Smooth muscle cell of the brain vasculature (primary cell): ENCODE results near the gene CRADD.
"Not testable (repeated sequence)": the region's sequence is repeated elsewhere in the genome, so short reads cannot be mapped to it uniquely, and the experiment has no call there.

ENCODE experiments used
- DNase-seq: peaks from one replicate; pipeline ENCODE4 v3.0.0-alpha.2; 2012; ENCODE audit warnings: low read depth, low spot score

Gene CRADD

GRCh38 chr12:93737457-93738198 lies 60.5 kb downstream of the CRADD start:
- DNase-seq, result no peak

GRCh38 chr12:93738199-93739058 lies 61.3 kb downstream of the CRADD start:
- no peak for DNase-seq

GRCh38 chr12:93740751-93741150 lies 63.6 kb downstream of the CRADD start:
- no peak for DNase-seq

- DNase-seq, result no peak
Measured at GRCh38 chr12:93741659-93742109, 64.5 kb downstream of the CRADD start.

GRCh38 chr12:93742110-93742934 lies 65.1 kb downstream of the CRADD start:
- peak; percentile 43 for DNase-seq

- DNase-seq, result no peak
Measured at GRCh38 chr12:93743229-93743998, 66.2 kb downstream of the CRADD start.

GRCh38 chr12:93743999-93744689 lies 67.0 kb downstream of the CRADD start:
- DNase-seq, result no peak

GRCh38 chr12:93745286-93745685 lies 68.1 kb downstream of the CRADD start:
- no peak for DNase-seq

- no peak for DNase-seq
Measured at GRCh38 chr12:93746572-93747168, 69.5 kb downstream of the CRADD start.

GRCh38 chr12:93748672-93749383 lies 71.7 kb downstream of the CRADD start:
- no peak for DNase-seq

GRCh38 chr12:93749515-93749914 lies 72.3 kb downstream of the CRADD start:
- no peak for DNase-seq

GRCh38 chr12:93750056-93750455 lies 72.9 kb downstream of the CRADD start:
- DNase-seq, result no peak

GRCh38 chr12:93751864-93752610 lies 74.9 kb downstream of the CRADD start:
- DNase-seq, result no peak

GRCh38 chr12:93753285-93753684 lies 76.1 kb downstream of the CRADD start:
- DNase-seq, result no peak

- no peak for DNase-seq
Measured at GRCh38 chr12:93753838-93754429, 76.8 kb downstream of the CRADD start.

GRCh38 chr12:93754859-93755258 lies 77.7 kb downstream of the CRADD start:
- DNase-seq, result not testable (repeated sequence)

GRCh38 chr12:93756288-93756687 lies 79.1 kb downstream of the CRADD start:
- DNase-seq, result no peak
